ENCODE measurements around the gene CDH23. TPM values are rescaled to one million over a fixed set of nuclear protein-coding genes. Genes with fewer than 3 reads are reported as not detected.

Gene CDH23
- total and polyA plus RNA-seq, 2 donors from 2014 or later = 1.1 to 6.4 TPM

DNA sequence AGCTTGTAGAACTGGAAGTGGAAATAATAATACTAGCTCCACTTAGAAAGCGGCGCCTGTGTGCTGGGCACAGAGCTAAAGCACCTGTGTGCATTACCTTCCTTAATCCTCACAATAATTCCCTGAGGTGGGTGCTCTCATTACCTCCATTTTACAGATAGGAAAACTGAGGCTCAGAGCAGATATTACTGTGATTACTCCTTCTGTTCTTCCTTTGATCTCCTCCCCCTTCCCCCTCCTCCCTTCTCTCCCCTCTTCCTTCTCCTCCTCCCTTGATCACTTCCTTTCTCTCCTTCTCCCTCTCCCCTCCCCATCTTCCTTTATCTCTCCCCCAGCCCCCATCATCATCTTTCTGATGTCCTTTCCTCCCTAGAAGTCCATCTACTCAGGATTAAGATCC, 267.9 kb downstream of the CDH23 start:
- TF ChIP-seq, protein P1, sequence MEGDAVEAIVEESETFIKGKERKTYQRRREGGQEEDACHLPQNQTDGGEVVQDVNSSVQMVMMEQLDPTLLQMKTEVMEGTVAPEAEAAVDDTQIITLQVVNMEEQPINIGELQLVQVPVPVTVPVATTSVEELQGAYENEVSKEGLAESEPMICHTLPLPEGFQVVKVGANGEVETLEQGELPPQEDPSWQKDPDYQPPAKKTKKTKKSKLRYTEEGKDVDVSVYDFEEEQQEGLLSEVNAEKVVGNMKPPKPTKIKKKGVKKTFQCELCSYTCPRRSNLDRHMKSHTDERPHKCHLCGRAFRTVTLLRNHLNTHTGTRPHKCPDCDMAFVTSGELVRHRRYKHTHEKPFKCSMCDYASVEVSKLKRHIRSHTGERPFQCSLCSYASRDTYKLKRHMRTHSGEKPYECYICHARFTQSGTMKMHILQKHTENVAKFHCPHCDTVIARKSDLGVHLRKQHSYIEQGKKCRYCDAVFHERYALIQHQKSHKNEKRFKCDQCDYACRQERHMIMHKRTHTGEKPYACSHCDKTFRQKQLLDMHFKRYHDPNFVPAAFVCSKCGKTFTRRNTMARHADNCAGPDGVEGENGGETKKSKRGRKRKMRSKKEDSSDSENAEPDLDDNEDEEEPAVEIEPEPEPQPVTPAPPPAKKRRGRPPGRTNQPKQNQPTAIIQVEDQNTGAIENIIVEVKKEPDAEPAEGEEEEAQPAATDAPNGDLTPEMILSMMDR (IDR thresholded peaks at IDR 0.05; ENCODE audit: borderline replicate concordance, extremely low read depth, insufficient read depth) = no peak
- FAIRE-seq = no peak
- Histone ChIP-seq H3K4me1 (ENCODE audit: control insufficient read depth in 2 of 3, insufficient read depth in 2 of 3, low read depth in 1 of 3, low read length in 3 of 3) (no peaks in the 10 kb centered on the region), H3K9me3 (ENCODE audit: control insufficient read depth in 2 of 3, insufficient read depth in 1 of 3, low read length in 3 of 3) (no peaks in the 10 kb centered on the region), H3K4me3 (ENCODE audit: low read length in 3 of 3) (no peak overlapping the region), H3K36me3 (ENCODE audit: control insufficient read depth in 2 of 3, insufficient read depth in 3 of 3, low read length in 3 of 3) (no peaks in the 10 kb centered on the region), H3K9ac (ENCODE audit: low read length in 3 of 3) (no peak overlapping the region), H3K27ac (ENCODE audit: low read depth in 2 of 2, low read length in 2 of 2) (no peak overlapping the region), H3K27me3 (ENCODE audit: control insufficient read depth, insufficient read depth, low read length) (no peaks in the 10 kb centered on the region)
- intact Hi-C loops (cut with DNase I) = no loop called here
- no peak for DNase-seq

DNA sequence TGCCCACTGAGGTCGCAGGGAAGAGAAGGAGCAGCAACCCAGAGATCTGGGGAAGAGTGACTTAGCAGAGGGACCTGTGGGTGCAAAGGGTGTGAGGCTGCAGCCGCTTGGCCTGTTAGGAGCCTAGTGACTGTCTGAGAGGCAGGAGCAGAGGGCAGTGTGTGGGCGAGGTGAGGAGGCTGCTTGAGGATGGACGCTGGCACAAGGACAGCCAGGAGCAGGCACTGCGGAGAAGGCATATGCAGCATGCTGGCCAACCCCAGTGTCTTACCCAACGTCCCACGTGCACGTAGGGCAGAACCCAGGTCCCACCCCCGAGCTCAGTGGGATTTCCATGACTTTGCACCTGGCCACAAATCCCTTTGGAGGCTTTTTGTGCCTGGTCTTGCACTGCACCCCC, 268.7 kb downstream of the CDH23 start:
- intact Hi-C loops (cut with DNase I) = no loop called here
- FAIRE-seq (no peak), DNase-seq (no peak)
- TF ChIP-seq, protein P1 (IDR thresholded peaks at IDR 0.05; ENCODE audit: borderline replicate concordance, extremely low read depth, insufficient read depth) = no peak
- Histone ChIP-seq H3K4me3 (ENCODE audit: low read length in 3 of 3) (no peak overlapping the region), H3K9me3 (ENCODE audit: control insufficient read depth in 2 of 3, insufficient read depth in 1 of 3, low read length in 3 of 3) (no peaks in the 10 kb centered on the region), H3K4me1 (ENCODE audit: control insufficient read depth in 2 of 3, insufficient read depth in 2 of 3, low read depth in 1 of 3, low read length in 3 of 3) (no peaks in the 10 kb centered on the region), H3K9ac (ENCODE audit: low read length in 3 of 3) (no peak overlapping the region), H3K27ac (ENCODE audit: low read depth in 2 of 2, low read length in 2 of 2) (no peak overlapping the region), H3K27me3 (ENCODE audit: control insufficient read depth, insufficient read depth, low read length) (no peaks in the 10 kb centered on the region), H3K36me3 (ENCODE audit: control insufficient read depth in 2 of 3, insufficient read depth in 3 of 3, low read length in 3 of 3) (no peaks in the 10 kb centered on the region)

DNA sequence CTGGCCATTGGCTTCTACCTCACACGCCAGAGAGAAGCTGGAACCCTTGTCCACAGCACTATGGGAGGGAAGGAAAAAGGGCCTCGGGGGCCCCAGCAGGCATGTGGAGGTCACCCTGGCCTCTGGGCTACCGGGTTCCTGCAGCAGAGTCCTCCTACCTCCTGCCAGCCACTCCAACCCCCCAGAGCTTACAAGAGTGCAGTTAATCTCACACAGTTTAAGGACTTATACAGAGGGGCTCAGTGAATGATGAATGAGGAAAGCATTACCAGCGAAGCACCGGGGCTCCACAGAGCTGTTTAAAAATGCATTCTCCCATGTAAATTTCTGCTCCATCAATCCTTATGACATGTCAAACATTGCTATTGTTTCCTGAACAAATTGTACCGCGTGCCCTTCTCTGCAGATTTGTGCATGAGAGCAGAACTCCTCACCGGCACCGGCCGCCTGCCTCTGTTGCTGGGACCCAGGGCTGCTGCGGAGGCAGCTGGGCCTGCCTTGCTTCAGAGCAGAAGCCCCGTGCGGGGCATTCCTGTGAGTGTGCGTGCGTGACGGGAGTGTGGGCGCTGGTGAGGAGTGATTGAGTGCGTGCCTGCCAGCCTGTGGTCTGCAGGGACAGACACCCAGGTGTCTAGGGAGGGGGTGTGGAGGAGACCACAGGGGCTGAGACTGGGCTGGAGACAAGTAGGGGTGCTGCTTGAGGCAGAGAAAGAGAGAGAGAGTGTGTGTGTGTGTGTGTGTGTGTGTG, 270.1 kb downstream of the CDH23 start:
- H3K4me3 ChIP-seq (ENCODE audit: low read length in 3 of 3) = no peak overlapping the region
- no peak overlapping the region for H3K9ac ChIP-seq (ENCODE audit: low read length in 3 of 3)
- no peaks in the 10 kb centered on the region for H3K4me1 ChIP-seq (ENCODE audit: control insufficient read depth in 2 of 3, insufficient read depth in 2 of 3, low read depth in 1 of 3, low read length in 3 of 3)
- TF ChIP-seq, protein P1 (IDR thresholded peaks at IDR 0.05; ENCODE audit: borderline replicate concordance, extremely low read depth, insufficient read depth) = no peak
- FAIRE-seq (no peak), DNase-seq (peak in 4 of 5 donors; percentile 87 to 93 (median 90))
- H3K27ac ChIP-seq (ENCODE audit: low read depth in 2 of 2, low read length in 2 of 2) = no peak overlapping the region
- no peaks in the 10 kb centered on the region for H3K27me3 ChIP-seq (ENCODE audit: control insufficient read depth, insufficient read depth, low read length)
- intact Hi-C loops (cut with DNase I) = no loop called here
- no peaks in the 10 kb centered on the region for H3K9me3 ChIP-seq (ENCODE audit: control insufficient read depth in 2 of 3, insufficient read depth in 1 of 3, low read length in 3 of 3)
- H3K36me3 ChIP-seq (ENCODE audit: control insufficient read depth in 2 of 3, insufficient read depth in 3 of 3, low read length in 3 of 3) = no peaks in the 10 kb centered on the region

DNA sequence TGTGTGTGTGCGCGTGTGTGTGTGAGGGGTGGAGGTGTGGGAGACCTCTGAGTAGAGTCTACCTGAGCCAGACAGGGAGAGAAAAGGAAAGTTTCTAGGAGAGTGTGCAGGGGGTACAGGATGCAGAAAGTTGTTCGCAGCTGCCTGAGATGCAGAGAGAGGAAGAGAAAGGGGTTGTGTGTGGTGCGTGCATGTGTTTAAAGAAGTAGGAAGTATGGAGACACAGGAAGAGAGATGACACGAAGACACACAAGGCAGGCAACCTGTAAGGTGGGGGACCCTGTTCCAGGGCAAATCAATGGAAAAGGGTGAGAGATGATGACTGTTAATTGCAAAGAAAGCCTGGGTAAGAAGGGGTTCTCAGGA, 270.6 kb downstream of the CDH23 start:
- no peaks in the 10 kb centered on the region for H3K27me3 ChIP-seq (ENCODE audit: control insufficient read depth, insufficient read depth, low read length)
- no peak overlapping the region for H3K27ac ChIP-seq (ENCODE audit: low read depth in 2 of 2, low read length in 2 of 2)
- no peak overlapping the region for H3K9ac ChIP-seq (ENCODE audit: low read length in 3 of 3)

More for the DNA sequence above, 270.6 kb downstream of the CDH23 start:
- H3K4me1 ChIP-seq (ENCODE audit: control insufficient read depth in 2 of 3, insufficient read depth in 2 of 3, low read depth in 1 of 3, low read length in 3 of 3) = no peaks in the 10 kb centered on the region
- TF ChIP-seq, protein P1 (IDR thresholded peaks at IDR 0.05; ENCODE audit: borderline replicate concordance, extremely low read depth, insufficient read depth) = no peak
- intact Hi-C loops (cut with DNase I) = no loop called here
- H3K36me3 ChIP-seq (ENCODE audit: control insufficient read depth in 2 of 3, insufficient read depth in 3 of 3, low read length in 3 of 3) = no peaks in the 10 kb centered on the region
- no peaks in the 10 kb centered on the region for H3K9me3 ChIP-seq (ENCODE audit: control insufficient read depth in 2 of 3, insufficient read depth in 1 of 3, low read length in 3 of 3)
- FAIRE-seq = no peak
- no peak for DNase-seq
- H3K4me3 ChIP-seq (ENCODE audit: low read length in 3 of 3) = no peak overlapping the region

Measured in kidney (tissue), 14 donors.